HG02885 (cell line): Measurements from ENCODE around the gene CFAP299.
"Not testable (repeated sequence)": the region's sequence is repeated elsewhere in the genome, so short reads cannot be mapped to it uniquely, and the experiment has no call there.

ENCODE experiments used
- ATAC-seq: cut with Tn5 transposase; IDR thresholded peaks from one replicate; pipeline ENCODE4 v1.9.1; 2021; ENCODE audit warnings: mild to moderate bottlenecking; ENCODE audit not compliant: unreplicated experiment, poor library complexity

CFAP299 gene

DNA sequence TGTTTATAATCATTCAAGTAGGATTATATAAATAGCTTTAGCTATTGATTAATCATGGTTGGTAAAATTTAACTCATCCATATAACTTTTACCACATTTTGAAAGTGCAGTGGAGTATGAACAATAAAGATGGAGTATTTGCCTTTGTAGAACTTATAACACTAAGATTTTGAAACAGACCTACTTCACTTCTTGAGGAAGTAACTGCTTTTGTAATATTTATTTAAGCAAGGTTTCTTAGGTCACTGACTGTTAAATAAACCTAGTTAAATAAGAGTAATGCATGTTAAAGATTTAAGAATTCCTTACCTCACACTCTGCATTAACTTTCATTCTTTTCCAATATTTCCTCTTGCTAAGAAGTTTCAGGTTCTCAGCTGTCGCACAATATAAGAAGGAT, 242.5 kb downstream of the CFAP299 start:
- no peak for ATAC-seq

DNA sequence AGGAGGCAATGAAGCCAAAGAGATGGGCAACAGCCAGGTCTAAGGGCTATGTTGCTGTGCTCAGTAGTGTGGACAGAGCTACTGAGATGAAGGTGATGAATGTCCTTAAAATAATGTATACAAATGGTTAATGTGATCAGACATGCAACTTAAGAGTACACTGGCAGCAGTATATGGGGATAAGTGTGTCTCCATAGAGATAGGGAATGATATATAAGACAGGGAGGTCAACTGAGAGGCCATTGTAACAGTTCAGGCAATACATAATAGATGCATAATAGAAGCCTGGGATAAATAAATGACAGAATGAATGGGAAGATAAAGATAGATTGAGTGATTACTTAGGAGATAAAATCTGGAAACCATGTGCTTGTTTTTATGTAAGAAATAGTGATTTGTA, 250.0 kb downstream of the CFAP299 start:
- no peak for ATAC-seq

DNA sequence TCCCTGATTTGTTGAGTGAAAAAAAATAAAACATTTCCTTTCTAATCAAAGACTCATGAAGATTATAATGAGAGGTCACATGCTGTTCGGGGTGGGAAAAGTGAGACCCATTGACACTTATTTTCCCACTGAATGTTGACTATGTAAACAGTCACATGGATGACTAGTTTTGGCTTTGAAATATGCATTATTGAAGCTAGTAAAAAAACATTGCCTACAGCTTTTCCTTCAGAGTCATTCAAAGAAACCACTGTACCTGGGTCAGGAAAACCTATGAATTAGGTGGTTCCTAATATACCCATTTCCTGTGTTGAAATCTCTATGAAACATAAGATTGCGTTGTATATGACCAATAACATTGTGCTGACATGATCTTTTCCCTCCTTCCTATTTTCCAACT, 251.2 kb downstream of the CFAP299 start:
- no peak for ATAC-seq

DNA sequence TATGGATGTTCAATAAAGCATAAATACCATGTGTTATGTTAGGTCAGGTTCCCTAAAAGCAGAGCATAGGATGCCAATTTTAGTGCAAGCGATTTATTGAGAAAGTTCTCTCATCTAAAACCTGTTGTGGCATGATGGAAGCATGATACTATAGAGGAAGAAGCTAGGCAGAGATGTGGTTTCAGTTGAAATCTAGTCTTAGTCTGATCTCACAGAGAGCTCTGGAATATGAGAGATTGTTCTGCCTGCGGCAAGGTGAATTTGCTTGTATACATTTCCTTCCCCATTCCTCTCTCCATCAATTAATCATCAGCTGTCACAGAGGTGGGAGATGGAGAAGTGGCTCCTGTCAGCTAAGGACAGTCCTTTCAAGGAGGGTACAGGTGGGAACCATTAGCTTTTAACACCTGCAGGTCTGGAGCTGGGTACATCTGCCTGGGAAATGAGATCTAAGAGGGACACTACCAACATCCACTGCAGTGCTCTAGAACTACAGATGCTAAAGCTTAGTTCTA, 252.4 kb downstream of the CFAP299 start:
- no peak for ATAC-seq

DNA sequence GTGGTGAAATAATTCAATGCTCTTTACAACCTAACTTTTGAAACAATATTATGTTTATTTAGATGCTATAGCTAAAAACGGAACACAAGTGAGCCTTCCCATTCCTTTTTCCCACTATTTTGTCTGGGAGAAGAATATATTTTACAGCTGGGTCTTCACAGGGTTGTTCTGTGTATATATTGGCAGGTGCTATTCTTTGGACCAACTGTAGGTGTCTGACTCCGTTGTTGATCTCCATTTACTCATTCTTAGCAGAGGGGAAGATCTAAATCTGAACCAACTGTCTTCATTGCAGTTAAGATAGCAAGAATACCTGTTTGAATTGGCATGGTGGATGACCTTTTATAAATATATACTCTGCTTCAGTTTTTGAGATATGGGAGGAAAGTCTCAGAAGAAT, 257.4 kb downstream of the CFAP299 start:
- peak; percentile 93 for ATAC-seq

DNA sequence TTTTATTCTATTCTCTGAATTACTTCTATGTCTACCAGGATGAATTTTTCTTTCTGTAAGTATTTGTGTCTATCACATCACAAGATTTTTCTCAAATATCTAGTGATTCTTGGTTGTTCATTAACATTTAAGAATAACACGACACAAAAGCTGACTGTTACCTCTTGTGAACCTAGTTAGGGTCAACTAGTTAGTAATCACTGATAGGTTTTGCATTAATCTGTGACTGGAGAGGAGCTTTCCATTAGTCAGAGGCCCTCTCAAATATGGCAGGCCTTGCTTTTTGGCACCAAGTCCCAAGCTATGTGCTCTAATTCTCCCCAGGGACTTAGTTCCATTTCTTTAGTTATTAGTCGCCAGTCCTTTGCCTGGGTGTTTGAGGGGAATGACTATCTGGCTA, 259.2 kb downstream of the CFAP299 start:
- ATAC-seq = no peak

DNA sequence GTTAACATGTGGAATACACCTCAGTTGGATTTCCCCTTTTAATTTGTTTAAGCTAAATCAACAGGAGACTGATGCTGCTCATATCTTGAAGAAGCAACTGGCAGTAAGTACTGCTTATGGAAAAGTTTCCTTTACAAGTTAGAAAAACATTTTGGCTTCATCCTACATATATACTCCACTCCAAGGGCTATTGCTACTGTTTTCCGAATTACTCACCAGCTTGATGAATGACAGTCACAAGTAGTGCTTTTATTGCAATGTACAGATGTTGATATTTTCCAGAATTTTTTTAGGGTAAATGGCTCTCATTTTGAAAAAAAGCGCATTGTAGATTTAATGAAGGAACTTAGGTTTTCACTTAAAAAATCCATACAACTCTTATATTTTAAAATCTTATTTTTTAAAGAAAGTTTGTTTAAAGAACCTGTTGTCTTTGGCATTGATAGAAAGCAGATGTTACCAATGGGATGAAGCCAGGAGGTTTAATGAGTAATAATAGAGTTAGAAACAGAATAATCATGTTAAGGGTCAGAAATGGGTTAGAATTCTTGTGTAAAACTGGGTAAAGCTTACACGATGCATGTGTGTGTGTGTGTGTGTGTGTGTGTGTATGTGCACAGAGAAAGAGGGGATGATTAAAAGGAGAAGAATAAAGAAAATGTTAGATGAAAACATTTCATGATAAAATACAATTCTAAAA, 272.9 kb downstream of the CFAP299 start:
- ATAC-seq = no peak

DNA sequence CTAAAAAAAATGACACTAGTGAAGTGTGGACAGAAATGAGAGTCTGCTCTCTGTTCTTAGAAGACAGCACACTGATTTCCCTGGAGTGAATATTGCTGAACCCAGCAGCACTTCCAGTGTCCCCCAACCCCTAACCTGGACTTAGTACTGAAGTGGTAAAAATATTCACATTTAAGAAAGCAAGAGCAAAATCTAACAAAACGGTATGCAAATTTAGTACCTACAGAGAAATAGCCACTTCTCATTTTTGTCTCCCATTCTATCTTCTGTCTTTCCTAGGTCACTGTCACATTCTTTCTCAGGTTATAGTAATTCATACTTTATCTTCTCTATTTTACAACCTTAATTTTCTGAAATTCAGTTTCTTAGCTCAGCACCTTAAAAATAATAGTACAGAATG, 274.7 kb downstream of the CFAP299 start:
- ATAC-seq = peak; percentile 25

DNA sequence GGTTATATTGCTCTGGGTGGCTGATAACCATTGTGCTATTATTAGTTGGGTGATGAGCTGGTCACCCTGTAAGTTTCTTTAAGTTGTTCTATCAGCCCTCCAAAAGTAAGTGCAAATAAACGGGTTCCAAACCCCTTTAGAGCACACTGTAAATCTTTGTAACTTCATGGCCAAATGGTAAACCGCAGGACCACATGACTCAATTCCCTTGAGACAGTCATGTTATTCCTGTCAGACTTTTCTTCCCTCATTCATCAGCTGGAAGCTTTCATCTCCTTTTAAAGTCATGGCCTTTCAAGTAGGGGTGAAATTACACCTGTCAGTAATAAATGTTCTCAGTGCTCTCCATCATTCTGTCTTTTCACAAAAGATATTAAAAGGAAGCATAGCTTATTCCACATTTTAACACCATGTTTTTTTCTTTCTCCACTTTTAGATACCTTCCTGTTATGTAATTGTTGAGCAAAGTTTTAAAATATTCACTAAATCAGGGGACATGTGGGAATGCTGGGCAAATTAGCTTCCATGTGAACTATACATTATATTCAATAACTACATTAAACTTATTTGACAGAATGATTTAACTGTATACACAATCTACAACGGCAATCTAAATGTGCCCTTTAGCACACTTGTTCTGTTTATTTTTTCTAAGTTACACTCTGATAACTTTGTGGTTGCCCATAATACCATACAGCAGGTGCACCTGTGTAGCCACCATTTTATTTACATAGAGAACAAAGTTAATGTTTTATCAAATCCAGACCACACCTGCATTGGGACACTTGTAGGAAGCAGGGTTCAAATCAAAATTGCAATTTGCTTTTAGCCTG, 275.5 kb downstream of the CFAP299 start:
- ATAC-seq = peak; percentile 89

DNA sequence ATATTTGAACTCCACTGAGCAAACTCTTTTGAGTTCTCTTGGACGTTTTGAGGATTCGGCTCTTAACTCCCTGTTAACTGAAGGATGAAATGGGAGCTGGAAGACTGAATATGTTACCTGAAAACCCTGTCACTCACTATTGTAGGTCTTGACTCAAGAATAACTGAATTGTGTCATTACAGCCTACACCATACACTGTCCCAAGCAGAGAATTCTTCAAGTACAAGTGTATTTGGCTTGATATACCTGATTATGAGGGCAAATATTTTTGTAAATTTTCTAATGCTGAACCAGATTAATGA, 276.1 kb downstream of the CFAP299 start:
- ATAC-seq = peak; percentile 1

DNA sequence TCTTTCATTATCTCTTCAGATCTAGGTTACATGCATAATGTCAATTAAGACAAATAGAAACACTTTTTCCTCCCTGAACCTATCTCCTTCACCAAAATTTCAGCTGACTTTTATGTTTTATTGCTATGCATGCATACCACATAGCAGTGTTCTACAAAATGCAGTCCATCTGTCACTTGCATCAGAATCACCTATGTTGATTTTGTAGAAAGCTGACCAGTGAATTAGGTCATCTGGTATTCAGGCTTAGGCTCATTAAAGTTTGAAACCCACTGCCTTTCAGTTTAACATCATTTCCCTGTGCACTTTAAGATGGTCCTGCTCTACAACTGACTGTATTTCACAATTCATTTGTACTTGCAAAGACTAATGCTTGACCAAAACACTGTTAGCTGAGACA, 277.9 kb downstream of the CFAP299 start:
- ATAC-seq = no peak

DNA sequence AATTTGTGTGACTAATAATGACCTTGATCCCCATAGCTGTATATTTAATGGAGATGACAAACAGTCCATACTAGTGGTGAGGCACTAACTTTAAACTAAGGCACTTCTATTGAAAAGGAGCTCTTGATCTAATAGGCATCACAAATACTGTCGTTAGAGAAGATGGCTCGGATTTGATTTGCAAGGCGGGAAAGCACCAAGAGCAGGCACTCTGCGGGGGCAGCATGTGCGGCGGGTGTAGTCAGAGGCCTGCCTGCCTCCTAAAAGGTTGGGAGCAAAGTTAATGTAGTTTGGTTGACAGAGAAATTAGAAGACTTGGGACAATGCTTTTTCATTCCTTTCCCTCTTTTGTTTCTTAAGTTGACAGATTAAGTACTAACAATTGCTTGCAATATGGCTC, 278.8 kb downstream of the CFAP299 start:
- ATAC-seq = no peak

DNA sequence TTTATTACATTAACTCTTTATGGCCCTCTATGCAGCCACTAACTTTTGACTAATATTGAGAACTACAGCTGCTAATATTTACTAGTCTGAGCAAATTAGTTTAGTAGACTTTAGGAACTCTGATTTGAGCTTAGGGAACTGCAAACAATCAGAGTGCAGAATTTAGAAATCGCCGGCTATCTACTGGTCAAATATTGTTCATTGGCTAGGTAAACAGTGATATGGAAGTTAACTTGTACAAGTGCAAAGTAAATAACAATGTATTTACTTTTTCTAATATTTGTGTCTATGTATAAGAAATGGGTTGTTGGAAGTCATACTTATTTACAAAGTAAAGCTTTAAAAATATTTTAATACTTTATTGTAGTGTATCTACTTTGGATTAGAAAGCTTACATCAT, 279.6 kb downstream of the CFAP299 start:
- no peak for ATAC-seq

DNA sequence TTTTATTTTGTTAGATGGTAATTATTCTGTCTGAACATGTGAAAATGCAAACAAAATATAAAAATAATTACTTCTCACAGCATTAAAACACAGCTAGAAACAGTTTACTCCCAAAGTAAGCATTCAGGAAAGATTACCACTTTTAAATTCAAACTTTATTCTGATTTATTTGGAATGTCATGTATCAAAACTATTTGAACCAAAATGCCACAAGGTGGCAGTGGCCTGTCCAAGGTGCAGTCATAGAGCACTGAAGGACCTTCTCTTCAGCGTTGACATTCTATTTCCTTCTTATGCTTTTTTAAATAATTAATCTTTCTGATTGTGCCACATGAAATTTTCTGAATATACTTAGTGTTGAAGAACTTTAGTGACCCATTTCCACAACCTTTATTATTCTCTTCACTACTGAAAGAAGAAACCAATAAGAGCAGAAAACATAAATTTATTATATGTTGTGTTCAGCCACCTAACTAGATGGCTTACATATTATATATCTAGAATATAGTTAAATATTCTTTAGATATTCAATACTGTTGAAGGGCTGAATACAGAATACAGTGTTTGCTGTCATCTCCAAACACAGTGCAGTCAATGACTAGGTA, 283.6 kb downstream of the CFAP299 start:
- peak; percentile 62 for ATAC-seq

DNA sequence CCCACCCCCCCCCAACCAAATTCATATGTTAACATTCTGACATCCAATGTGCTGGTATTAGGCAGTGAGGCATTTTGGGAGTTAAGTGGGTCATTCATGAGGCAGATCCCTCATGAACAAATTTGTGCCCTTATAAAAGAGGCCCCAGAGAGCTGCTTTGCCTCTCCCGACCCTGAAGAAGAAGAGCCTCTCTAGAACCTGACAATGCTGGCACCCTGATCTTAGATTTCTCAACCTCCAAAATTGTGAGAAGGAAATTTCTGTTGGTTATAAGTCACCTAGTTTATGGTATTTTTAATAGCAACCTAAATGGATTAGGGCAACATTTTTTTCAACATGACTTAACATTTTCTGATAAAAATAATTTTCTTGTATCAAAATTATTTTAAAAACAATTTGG, 296.3 kb downstream of the CFAP299 start:
- no peak for ATAC-seq

DNA sequence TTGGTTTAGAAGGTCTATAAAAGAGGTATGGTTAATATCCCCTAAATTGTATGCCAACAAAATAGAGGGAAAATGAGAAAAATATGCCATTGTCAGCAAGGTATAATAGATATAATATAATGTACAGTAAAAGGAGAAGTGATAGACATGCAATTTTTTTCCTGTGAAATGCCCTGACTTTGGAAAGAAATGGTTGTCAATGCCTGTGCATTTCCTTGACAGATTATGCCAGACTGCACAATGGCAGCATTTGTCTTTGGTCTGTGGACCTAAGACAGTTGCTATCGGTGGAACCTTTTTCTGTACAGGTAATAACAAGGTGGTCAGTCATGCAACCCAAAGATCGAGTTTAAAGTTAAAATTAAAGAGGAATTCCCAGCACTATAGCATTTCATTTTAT, 301.7 kb downstream of the CFAP299 start:
- no peak for ATAC-seq

DNA sequence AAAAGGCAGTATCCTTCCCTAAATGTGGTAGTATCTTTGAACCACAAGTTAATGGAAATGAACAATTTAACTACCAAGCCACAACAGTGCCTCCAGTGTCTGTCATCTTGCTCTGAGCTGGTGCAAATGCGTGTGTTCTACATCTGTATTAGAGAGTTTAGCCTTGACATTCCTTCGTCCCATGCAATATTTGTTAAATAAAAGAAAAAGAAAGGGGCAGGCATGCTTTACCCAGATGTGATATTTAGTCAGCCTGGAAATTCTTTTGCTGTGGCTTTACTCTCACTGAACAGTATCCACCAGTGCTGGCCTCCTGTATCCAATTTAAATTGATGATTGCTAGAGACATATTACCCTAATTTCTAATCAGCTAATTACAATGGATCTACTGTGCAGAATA, 310.5 kb downstream of the CFAP299 start:
- no peak for ATAC-seq

DNA sequence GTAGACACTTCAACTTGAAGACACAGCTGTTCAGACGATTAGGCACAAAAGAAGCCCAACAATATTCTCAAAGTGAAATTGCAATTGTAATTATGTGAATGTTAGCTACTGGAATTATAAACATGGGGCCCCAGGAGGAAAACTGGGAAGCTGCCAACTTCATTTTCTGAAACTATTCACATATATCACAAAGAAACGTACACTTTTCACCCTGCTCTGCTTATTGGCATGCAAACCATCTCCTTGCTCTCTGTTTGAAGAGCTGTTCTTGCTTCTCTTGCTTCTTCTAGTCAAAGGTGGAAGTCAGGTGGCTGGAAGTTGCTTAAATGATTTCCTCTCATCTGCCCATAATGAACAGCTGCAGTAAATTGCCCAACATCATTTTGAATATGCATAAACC, 320.1 kb downstream of the CFAP299 start:
- no peak for ATAC-seq

DNA sequence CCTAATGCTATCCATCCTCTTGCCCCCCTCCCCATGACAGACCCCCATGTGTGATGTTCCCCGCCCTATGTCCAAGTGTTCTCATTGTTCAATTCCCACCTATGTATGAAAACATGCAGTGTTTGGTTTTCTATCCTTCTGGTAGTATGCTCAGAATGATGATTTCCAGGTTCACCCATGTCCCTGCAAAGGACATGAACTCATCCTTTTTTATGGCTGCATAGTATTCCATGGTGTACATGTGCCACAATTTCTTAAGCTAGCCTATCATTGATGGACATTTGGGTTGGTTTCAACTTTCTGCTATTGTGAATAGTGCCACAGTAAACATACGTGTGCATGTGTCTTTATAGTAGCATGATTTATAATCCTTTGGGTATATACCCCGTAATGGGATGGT, 334.6 kb downstream of the CFAP299 start:
- not testable (repeated sequence) for ATAC-seq

DNA sequence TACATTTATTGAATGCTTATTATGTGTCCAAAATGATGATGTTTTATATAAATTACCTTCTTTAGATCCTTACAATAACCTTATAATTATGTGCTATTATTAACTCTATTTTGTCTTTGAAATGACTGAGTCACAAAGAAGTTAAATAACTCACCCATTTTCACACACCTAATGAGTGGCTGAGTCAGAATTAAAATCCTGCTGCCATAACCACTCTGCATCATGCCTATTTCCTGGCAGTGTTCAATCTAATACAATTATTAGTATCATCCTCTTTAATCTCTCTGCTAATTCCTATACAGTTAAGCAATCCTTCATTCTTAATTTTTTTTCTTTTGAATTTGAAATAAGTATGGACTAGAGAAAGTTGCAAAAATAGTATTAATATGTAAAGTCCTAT, 342.9 kb downstream of the CFAP299 start:
- no peak for ATAC-seq

DNA sequence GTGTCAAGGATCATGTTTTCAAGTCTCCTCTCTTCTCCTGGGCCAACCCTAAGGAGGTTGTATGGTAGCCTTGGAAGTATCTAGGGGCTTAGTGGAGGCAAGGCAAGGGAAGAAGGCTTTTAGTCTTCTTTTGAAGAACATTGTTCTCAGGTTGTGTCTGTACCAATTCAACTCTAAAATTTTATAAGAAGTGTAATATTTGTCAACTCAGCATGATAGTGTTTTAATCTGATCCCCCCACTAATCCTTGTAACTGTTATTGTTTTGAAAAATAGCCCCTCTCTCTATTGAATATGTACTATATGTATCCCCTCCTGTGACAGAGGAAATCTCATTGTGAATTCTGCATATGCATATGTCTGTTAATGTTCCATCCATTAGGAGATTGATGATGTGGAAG, 345.4 kb downstream of the CFAP299 start:
- no peak for ATAC-seq
